Measurements from ENCODE around the gene ERC2. TPM values are rescaled to one million over a fixed set of nuclear protein-coding genes. Genes with fewer than 3 reads are reported as not detected.
"Not testable (repeated sequence)": the region's sequence is repeated elsewhere in the genome, so short reads cannot be mapped to it uniquely, and the experiment has no call there.

Gene ERC2
- total RNA-seq, 2 experiments from 2014 or later = not detected

GRCh38 chr3:55859305-55859704 lies 609.0 kb downstream of the ERC2 start:
- ATAC-seq (ENCODE audit: low read depth) = no peak
- DNase-seq = no peak
- H3K4me3 Mint-ChIP-seq = no peak overlapping the region
- no peaks in the 10 kb centered on the region for H3K36me3 Mint-ChIP-seq
- no peak overlapping the region for H3K27ac Mint-ChIP-seq
- H3K27me3 Mint-ChIP-seq = no peaks in the 10 kb centered on the region
- POLR2A ChIA-PET = no interaction called here
- H3K9me3 Mint-ChIP-seq = no peaks in the 10 kb centered on the region
- H3K4me1 Mint-ChIP-seq = no peaks in the 10 kb centered on the region

- Mint-ChIP-seq H3K4me1 (no peaks in the 10 kb centered on the region), H3K4me3 (no peak overlapping the region), H3K27me3 (no peaks in the 10 kb centered on the region), H3K36me3 (no peaks in the 10 kb centered on the region), H3K9me3 (no peaks in the 10 kb centered on the region), H3K27ac (no peak overlapping the region)
- ATAC-seq (ENCODE audit: low read depth) (no peak), DNase-seq (no peak)
- POLR2A ChIA-PET = no interaction called here
Measured at GRCh38 chr3:55858727-55859126, 609.5 kb downstream of the ERC2 start.

GRCh38 chr3:55858302-55858701 lies 610.0 kb downstream of the ERC2 start:
- H3K27me3 Mint-ChIP-seq = no peaks in the 10 kb centered on the region
- H3K4me3 Mint-ChIP-seq = no peak overlapping the region
- no peak for ATAC-seq (ENCODE audit: low read depth)
- no peak for DNase-seq
- POLR2A ChIA-PET = no interaction called here
- H3K36me3 Mint-ChIP-seq = no peaks in the 10 kb centered on the region
- no peak overlapping the region for H3K27ac Mint-ChIP-seq
- no peaks in the 10 kb centered on the region for H3K4me1 Mint-ChIP-seq
- no peaks in the 10 kb centered on the region for H3K9me3 Mint-ChIP-seq

GRCh38 chr3:55857633-55858032 lies 610.6 kb downstream of the ERC2 start:
- POLR2A ChIA-PET = no interaction called here
- no peak for ATAC-seq (ENCODE audit: low read depth)
- no peak overlapping the region for H3K4me3 Mint-ChIP-seq
- no peak for DNase-seq
- no peaks in the 10 kb centered on the region for H3K36me3 Mint-ChIP-seq
- H3K4me1 Mint-ChIP-seq = no peaks in the 10 kb centered on the region
- no peaks in the 10 kb centered on the region for H3K9me3 Mint-ChIP-seq
- H3K27me3 Mint-ChIP-seq = no peaks in the 10 kb centered on the region
- H3K27ac Mint-ChIP-seq = no peak overlapping the region

- no peak overlapping the region for H3K4me3 Mint-ChIP-seq
- no peak for ATAC-seq (ENCODE audit: low read depth)
Measured at GRCh38 chr3:55855311-55855710, 613.0 kb downstream of the ERC2 start.

GRCh38 chr3:55854494-55854893 lies 613.8 kb downstream of the ERC2 start:
- DNase-seq (no peak), ATAC-seq (ENCODE audit: low read depth) (no peak)
- Mint-ChIP-seq H3K27me3 (no peaks in the 10 kb centered on the region), H3K4me1 (no peaks in the 10 kb centered on the region), H3K27ac (no peak overlapping the region), H3K9me3 (peaks cover 1% of the 10 kb centered on the region), H3K4me3 (no peak overlapping the region), H3K36me3 (no peaks in the 10 kb centered on the region)
- POLR2A ChIA-PET = no interaction called here

More at GRCh38 chr3:55855311-55855710, 613.0 kb downstream of the ERC2 start:
- Mint-ChIP-seq H3K36me3 (no peaks in the 10 kb centered on the region), H3K27ac (no peak overlapping the region), H3K9me3 (peaks cover 1% of the 10 kb centered on the region), H3K4me1 (no peaks in the 10 kb centered on the region), H3K27me3 (no peaks in the 10 kb centered on the region)
- POLR2A ChIA-PET = no interaction called here
- no peak for DNase-seq

GRCh38 chr3:55852326-55852725 lies 615.9 kb downstream of the ERC2 start:
- H3K36me3 Mint-ChIP-seq = no peaks in the 10 kb centered on the region
- H3K27me3 Mint-ChIP-seq = no peaks in the 10 kb centered on the region
- no peak for DNase-seq
- no peaks in the 10 kb centered on the region for H3K4me1 Mint-ChIP-seq
- peaks cover 1% of the 10 kb centered on the region for H3K9me3 Mint-ChIP-seq
- no peak overlapping the region for H3K4me3 Mint-ChIP-seq
- POLR2A ChIA-PET = no interaction called here
- H3K27ac Mint-ChIP-seq = no peak overlapping the region
- ATAC-seq (ENCODE audit: low read depth) = no peak

- H3K27me3 Mint-ChIP-seq = peaks cover 3% of the 10 kb centered on the region
- POLR2A ChIA-PET = no interaction called here
- no peak overlapping the region for H3K4me3 Mint-ChIP-seq
- ATAC-seq (ENCODE audit: low read depth) = no peak
- no peak for DNase-seq
- no peaks in the 10 kb centered on the region for H3K4me1 Mint-ChIP-seq
- no peaks in the 10 kb centered on the region for H3K36me3 Mint-ChIP-seq
- no peaks in the 10 kb centered on the region for H3K9me3 Mint-ChIP-seq
- no peak overlapping the region for H3K27ac Mint-ChIP-seq
Measured at GRCh38 chr3:55842204-55842603, 626.1 kb downstream of the ERC2 start.

- DNase-seq; H3K36me3 Mint-ChIP-seq; H3K4me3 Mint-ChIP-seq; H3K9me3 Mint-ChIP-seq; H3K27me3 Mint-ChIP-seq; H3K4me1 Mint-ChIP-seq; ATAC-seq (ENCODE audit: low read depth); H3K27ac Mint-ChIP-seq; POLR2A ChIA-PET: not testable (repeated sequence)
Measured at GRCh38 chr3:55831876-55832275, 636.4 kb downstream of the ERC2 start.

- H3K4me3 Mint-ChIP-seq = no peak overlapping the region
- H3K27me3 Mint-ChIP-seq = no peaks in the 10 kb centered on the region
- H3K9me3 Mint-ChIP-seq = peaks cover 2% of the 10 kb centered on the region
Measured at GRCh38 chr3:55828712-55829111, 639.6 kb downstream of the ERC2 start.

GRCh38 chr3:55827786-55828185 lies 640.5 kb downstream of the ERC2 start:
- no peak for ATAC-seq (ENCODE audit: low read depth)
- H3K4me1 Mint-ChIP-seq = no peaks in the 10 kb centered on the region
- POLR2A ChIA-PET = no interaction called here

More at GRCh38 chr3:55828712-55829111, 639.6 kb downstream of the ERC2 start:
- Mint-ChIP-seq H3K4me1 (no peaks in the 10 kb centered on the region), H3K27ac (no peak overlapping the region), H3K36me3 (no peaks in the 10 kb centered on the region)
- DNase-seq (no peak), ATAC-seq (ENCODE audit: low read depth) (no peak)
- POLR2A ChIA-PET = no interaction called here

GRCh38 chr3:55826731-55827496 lies 641.4 kb downstream of the ERC2 start:
- POLR2A ChIA-PET = no interaction called here
- no peak overlapping the region for H3K4me3 Mint-ChIP-seq
- no peaks in the 10 kb centered on the region for H3K27me3 Mint-ChIP-seq
- no peaks in the 10 kb centered on the region for H3K36me3 Mint-ChIP-seq
- no peak for ATAC-seq (ENCODE audit: low read depth)
- peaks cover 2% of the 10 kb centered on the region for H3K9me3 Mint-ChIP-seq
- DNase-seq = no peak
- H3K27ac Mint-ChIP-seq = no peak overlapping the region
- H3K4me1 Mint-ChIP-seq = no peaks in the 10 kb centered on the region

More at GRCh38 chr3:55827786-55828185, 640.5 kb downstream of the ERC2 start:
- no peak for DNase-seq
- Mint-ChIP-seq H3K4me3 (no peak overlapping the region), H3K27me3 (no peaks in the 10 kb centered on the region), H3K9me3 (peaks cover 2% of the 10 kb centered on the region), H3K27ac (no peak overlapping the region), H3K36me3 (no peaks in the 10 kb centered on the region)

- DNase-seq (no peak), ATAC-seq (ENCODE audit: low read depth) (no peak)
- Mint-ChIP-seq H3K4me1 (no peaks in the 10 kb centered on the region), H3K27me3 (no peaks in the 10 kb centered on the region), H3K36me3 (no peaks in the 10 kb centered on the region), H3K27ac (no peak overlapping the region), H3K4me3 (no peak overlapping the region), H3K9me3 (peaks cover 2% of the 10 kb centered on the region)
- POLR2A ChIA-PET = no interaction called here
Measured at GRCh38 chr3:55826097-55826496, 642.2 kb downstream of the ERC2 start.

GRCh38 chr3:55824406-55824805 lies 643.9 kb downstream of the ERC2 start:
- Mint-ChIP-seq H3K9me3 (peaks cover 2% of the 10 kb centered on the region), H3K36me3 (no peaks in the 10 kb centered on the region), H3K27ac (no peak overlapping the region), H3K4me1 (no peaks in the 10 kb centered on the region), H3K4me3 (no peak overlapping the region), H3K27me3 (no peaks in the 10 kb centered on the region)
- no peak for DNase-seq
- POLR2A ChIA-PET = no interaction called here
- ATAC-seq (ENCODE audit: low read depth) = no peak

Data from activated naive CD8-positive, alpha-beta T cell treated with anti-CD3 and anti-CD28 coated beads, Interleukin-2, amount 10 ng/mL, durations not matched to agents 7 days and 5 days (primary cell).